NB4 (cell line): ENCODE data around the gene CEMP1.
A peak's percentile ranks its signal among the peaks of the same experiment; 100 is the strongest.
"Not testable (repeated sequence)": the region's sequence is repeated elsewhere in the genome, so short reads cannot be mapped to it uniquely, and the experiment has no call there.

Experiments used
- DNase-seq: peaks from one replicate; pipeline ENCODE4 v3.0.0; 2010; ENCODE audit warnings: low read depth
- H3K4me3 ChIP-seq: one replicate; pipeline ENCODE4 v1.5.1; 2011; ENCODE audit warnings: mild to moderate bottlenecking, low read depth, low read length, moderate library complexity
- CTCF ChIP-seq: IDR thresholded peaks from one replicate; pipeline ENCODE4 v1.5.1; 2012; ENCODE audit warnings: low read depth, low read length
- MAX ChIP-seq: IDR thresholded peaks from 2 replicates; pipeline ENCODE4 v1.6.1; 2011; ENCODE audit warnings: low read depth, low read length
- MYC ChIP-seq: IDR thresholded peaks from 2 replicates; pipeline ENCODE4 v1.6.1; 2011; ENCODE audit warnings: low read depth, low read length
- POLR2A ChIP-seq: IDR thresholded peaks from 2 replicates; pipeline ENCODE4 v1.6.1; 2011; ENCODE audit warnings: mild to moderate bottlenecking; ENCODE audit not compliant: insufficient read length; ENCODE audit errors: extremely low read depth

Gene CEMP1, protein sequence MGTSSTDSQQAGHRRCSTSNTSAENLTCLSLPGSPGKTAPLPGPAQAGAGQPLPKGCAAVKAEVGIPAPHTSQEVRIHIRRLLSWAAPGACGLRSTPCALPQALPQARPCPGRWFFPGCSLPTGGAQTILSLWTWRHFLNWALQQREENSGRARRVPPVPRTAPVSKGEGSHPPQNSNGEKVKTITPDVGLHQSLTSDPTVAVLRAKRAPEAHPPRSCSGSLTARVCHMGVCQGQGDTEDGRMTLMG

GRCh38 chr16:2531371-2531695 is at the start of gene CEMP1:
TSS of gene CEMP1 (minus strand) at chr16:2531408. CDS start at chr16:2531073, 335 bp downstream.
- H3K4me3 ChIP-seq: peak within 1 kb of the TSS; percentile 51
- no peak for TF ChIP-seq CTCF
- no peak for TF ChIP-seq MAX
- no peak for TF ChIP-seq POLR2A
- TF ChIP-seq MYC: no peak
- DNase-seq: no peak

GRCh38 chr16:2580818-2581217 is 49.6 kb upstream of the CEMP1 start:
- not testable (repeated sequence) for H3K4me3 ChIP-seq, DNase-seq

- DNase-seq: peak; percentile 72
- TF ChIP-seq CTCF: peak; percentile 34
- not testable (repeated sequence) for H3K4me3 ChIP-seq
These were observed 48.9 kb upstream of the CEMP1 start for GRCh38 chr16:2580143-2580542.

DNA sequence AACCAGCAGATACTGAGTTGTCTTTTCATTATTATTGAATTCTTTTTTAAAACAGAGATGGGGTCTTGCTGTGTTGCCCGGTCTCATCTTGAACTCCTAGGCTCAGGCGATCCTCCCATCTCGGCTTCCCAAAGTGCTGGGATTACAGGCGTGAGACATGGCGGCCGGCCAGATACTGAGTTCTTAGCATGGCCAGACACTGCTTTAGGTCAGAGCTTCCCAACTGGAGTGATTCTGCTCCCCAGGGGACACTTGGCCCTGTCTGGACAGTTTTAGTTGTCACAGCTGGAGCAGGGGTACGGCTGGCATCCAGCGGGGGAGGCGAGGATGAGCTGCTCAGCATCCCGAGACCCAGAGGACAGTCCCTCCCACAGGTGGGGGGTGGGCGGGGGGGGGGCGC is 47.7 kb upstream of the CEMP1 start:
- not testable (repeated sequence) for H3K4me3 ChIP-seq, DNase-seq

GRCh38 chr16:2577044-2577443 is 45.8 kb upstream of the CEMP1 start:
- DNase-seq, H3K4me3 ChIP-seq: not testable (repeated sequence)

DNA sequence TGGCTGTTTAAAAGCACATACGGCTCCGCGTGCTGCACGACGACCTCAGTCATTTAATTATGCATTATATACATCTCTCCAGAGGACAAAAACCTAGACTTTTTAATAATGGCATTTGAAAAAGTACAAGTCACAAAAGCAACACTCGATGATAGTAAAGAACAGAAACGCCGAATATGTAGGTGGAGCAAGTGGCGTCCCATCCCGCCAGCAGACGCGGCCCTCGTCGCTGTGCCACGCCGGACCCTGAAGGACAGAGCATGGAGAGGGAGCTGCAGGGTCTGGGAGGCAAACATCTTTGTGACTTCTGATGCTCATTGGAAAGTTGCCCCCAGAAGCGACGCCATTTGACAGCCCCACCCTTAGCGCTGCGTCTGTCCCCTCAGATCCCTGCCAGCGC is 44.6 kb upstream of the CEMP1 start:
- not testable (repeated sequence) for DNase-seq

GRCh38 chr16:2572704-2573103 is 41.5 kb upstream of the CEMP1 start:
- not testable (repeated sequence) for DNase-seq

More for the DNA sequence above, 44.6 kb upstream of the CEMP1 start:
- not testable (repeated sequence) for H3K4me3 ChIP-seq

GRCh38 chr16:2568573-2568972 is 37.4 kb upstream of the CEMP1 start:
- not testable (repeated sequence) for H3K4me3 ChIP-seq, DNase-seq

More at GRCh38 chr16:2572704-2573103, 41.5 kb upstream of the CEMP1 start:
- H3K4me3 ChIP-seq: not testable (repeated sequence)

DNA sequence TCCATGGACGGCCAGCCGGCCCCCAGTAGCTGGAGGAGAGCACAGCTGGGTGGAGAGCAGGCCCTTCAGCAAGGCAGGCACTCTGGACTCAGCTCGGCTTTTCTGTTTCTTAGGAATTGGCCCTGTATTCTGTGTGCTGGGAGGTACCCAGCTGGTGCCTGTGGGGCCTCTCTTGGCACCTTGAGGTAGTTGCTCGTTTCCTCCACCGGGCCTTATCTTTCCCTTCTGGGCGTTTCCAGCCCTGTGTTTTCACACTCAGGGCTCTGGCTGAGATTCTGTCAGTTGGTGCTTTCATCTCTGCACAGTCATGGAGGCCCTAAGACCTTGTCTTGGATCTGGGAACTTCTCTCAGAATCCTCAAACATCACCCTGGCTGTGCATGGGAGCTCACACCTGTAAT is 36.3 kb upstream of the CEMP1 start:
- not testable (repeated sequence) for H3K4me3 ChIP-seq, DNase-seq

DNA sequence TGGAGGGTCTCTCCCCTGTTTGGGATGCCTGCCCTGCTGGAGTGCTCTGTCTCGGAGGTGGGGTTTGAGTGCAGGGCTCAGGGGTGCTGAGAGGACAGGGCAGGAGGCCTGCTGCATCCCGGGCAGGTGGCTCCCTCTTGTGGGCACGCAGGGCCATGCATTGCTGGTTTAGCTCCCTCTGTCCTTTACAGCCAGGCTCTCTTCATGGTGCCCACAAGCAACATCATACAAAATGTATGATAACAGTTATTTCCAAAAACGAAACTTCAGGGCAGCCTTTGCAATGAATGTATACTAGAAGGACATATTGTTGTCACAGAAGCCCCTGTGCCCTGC is 29.6 kb upstream of the CEMP1 start:
- not testable (repeated sequence) for DNase-seq, H3K4me3 ChIP-seq
- TF ChIP-seq CTCF: peak; percentile 23
